ENCODE results near the gene CXCL1. TPM values are rescaled to one million over a fixed set of nuclear protein-coding genes. Genes with fewer than 3 reads are reported as not detected.

The CXCL1 gene
- total RNA-seq, 1 donor: 4.7 TPM

GRCh38 chr4:73836373-73837279 lies 32.6 kb upstream of the CXCL1 start, which contains the start of gene CXCL6:
Gene CXCL6 (plus strand): TSS chr4:73836678. CDS start chr4:73836751, 73 bp downstream.
- DNase-seq (ENCODE audit: insufficient read length, low spot score, missing footprints): peak; percentile 85
- Histone ChIP-seq H3K27ac (ENCODE audit: low read depth, low read length) (no peak within 1 kb of the TSS), H4K20me1 (ENCODE audit: insufficient read depth, low read length) (no peaks in the 10 kb centered on the region), H2AFZ (ENCODE audit: low read length) (peak within 1 kb of the TSS; percentile 83), H3K9me3 (ENCODE audit: low read depth, low read length) (no peaks in the 10 kb centered on the region), H3K4me2 (ENCODE audit: insufficient read depth, low read length) (peak within 1 kb of the TSS; percentile 91), H3K4me3 (ENCODE audit: insufficient read depth, low read length) (peak within 1 kb of the TSS; percentile 70), H3K79me2 (ENCODE audit: insufficient read depth, low read length) (no peaks in the 10 kb centered on the region), H3K27me3 (ENCODE audit: insufficient read depth, low read length) (no peaks in the 10 kb centered on the region), H3K36me3 (ENCODE audit: insufficient read depth, low read length) (no peaks in the 10 kb centered on the region), H3K4me1 (ENCODE audit: insufficient read depth, low read length) (peaks cover 31% of the 10 kb centered on the region)
- TF ChIP-seq CTCF (IDR thresholded peaks at IDR 0.05; ENCODE audit: extremely low read depth, low read depth, low read length): no peak

GRCh38 chr4:73839071-73839470 lies 30.1 kb upstream of the CXCL1 start:
- H4K20me1 ChIP-seq (ENCODE audit: insufficient read depth, low read length): no peaks in the 10 kb centered on the region
- H3K36me3 ChIP-seq (ENCODE audit: insufficient read depth, low read length): no peaks in the 10 kb centered on the region
- no peak overlapping the region for H2AFZ ChIP-seq (ENCODE audit: low read length)
- H3K79me2 ChIP-seq (ENCODE audit: insufficient read depth, low read length): no peaks in the 10 kb centered on the region
- no peak overlapping the region for H3K27ac ChIP-seq (ENCODE audit: low read depth, low read length)
- no peak for DNase-seq (ENCODE audit: insufficient read length, low spot score, missing footprints)
- no peak for TF ChIP-seq CTCF (IDR thresholded peaks at IDR 0.05; ENCODE audit: extremely low read depth, low read depth, low read length)
- H3K4me1 ChIP-seq (ENCODE audit: insufficient read depth, low read length): peaks cover 25% of the 10 kb centered on the region
- H3K9me3 ChIP-seq (ENCODE audit: low read depth, low read length): no peaks in the 10 kb centered on the region
- no peak overlapping the region for H3K4me3 ChIP-seq (ENCODE audit: insufficient read depth, low read length)
- H3K27me3 ChIP-seq (ENCODE audit: insufficient read depth, low read length): no peaks in the 10 kb centered on the region
- no peak overlapping the region for H3K4me2 ChIP-seq (ENCODE audit: insufficient read depth, low read length)

- no peak overlapping the region for H3K4me2 ChIP-seq (ENCODE audit: insufficient read depth, low read length)
- DNase-seq (ENCODE audit: insufficient read length, low spot score, missing footprints): no peak
Observed at GRCh38 chr4:73839715-73840114, 29.5 kb upstream of the CXCL1 start.

More at GRCh38 chr4:73839715-73840114, 29.5 kb upstream of the CXCL1 start:
- H3K36me3 ChIP-seq (ENCODE audit: insufficient read depth, low read length): no peaks in the 10 kb centered on the region
- H2AFZ ChIP-seq (ENCODE audit: low read length): no peak overlapping the region
- H3K9me3 ChIP-seq (ENCODE audit: low read depth, low read length): no peaks in the 10 kb centered on the region
- H3K4me1 ChIP-seq (ENCODE audit: insufficient read depth, low read length): peaks cover 29% of the 10 kb centered on the region
- no peak overlapping the region for H3K27ac ChIP-seq (ENCODE audit: low read depth, low read length)
- no peaks in the 10 kb centered on the region for H4K20me1 ChIP-seq (ENCODE audit: insufficient read depth, low read length)
- no peaks in the 10 kb centered on the region for H3K79me2 ChIP-seq (ENCODE audit: insufficient read depth, low read length)
- no peak for TF ChIP-seq CTCF (IDR thresholded peaks at IDR 0.05; ENCODE audit: extremely low read depth, low read depth, low read length)
- H3K27me3 ChIP-seq (ENCODE audit: insufficient read depth, low read length): no peaks in the 10 kb centered on the region
- no peak overlapping the region for H3K4me3 ChIP-seq (ENCODE audit: insufficient read depth, low read length)

Measured in osteoblast (primary cell).